ENCODE measurements around the gene AKR7A2.

Gene AKR7A2

GRCh38 chr1:19311931-19312781 is at the start of gene AKR7A2, which contains the start of gene SLC66A1:
Gene AKR7A2, minus strand, starts transcription at chr1:19312144. Its CDS starts 20 bp downstream, at chr1:19312124.
Gene SLC66A1, plus strand, starts transcription at chr1:19312326. Its CDS starts 5,352 bp downstream, at chr1:19317678.
- peak; percentile 20 for DNase-seq

GRCh38 chr1:19360843-19361610 is 49.1 kb upstream of the AKR7A2 start:
- DNase-seq = no peak

- DNase-seq = no peak
Observed at GRCh38 chr1:19360432-19360831, 48.5 kb upstream of the AKR7A2 start.

GRCh38 chr1:19360016-19360415 is 48.1 kb upstream of the AKR7A2 start:
- DNase-seq = no peak

- no peak for DNase-seq
Observed at GRCh38 chr1:19359357-19359756, 47.4 kb upstream of the AKR7A2 start.

- DNase-seq = no peak
Observed at GRCh38 chr1:19358710-19359109, 46.8 kb upstream of the AKR7A2 start.

GRCh38 chr1:19357299-19357986 is 45.5 kb upstream of the AKR7A2 start:
- DNase-seq = no peak

GRCh38 chr1:19356266-19356665 is 44.3 kb upstream of the AKR7A2 start:
- DNase-seq = no peak

GRCh38 chr1:19354531-19354981 is 42.6 kb upstream of the AKR7A2 start:
- no peak for DNase-seq

GRCh38 chr1:19353596-19353995 is 41.7 kb upstream of the AKR7A2 start:
- DNase-seq = no peak

GRCh38 chr1:19352839-19353238 is 40.9 kb upstream of the AKR7A2 start:
- no peak for DNase-seq

- DNase-seq = no peak
Observed at GRCh38 chr1:19351873-19352272, 39.9 kb upstream of the AKR7A2 start.

GRCh38 chr1:19350566-19350965 is 38.6 kb upstream of the AKR7A2 start:
- DNase-seq = no peak

GRCh38 chr1:19349999-19350398 is 38.1 kb upstream of the AKR7A2 start:
- no peak for DNase-seq

- DNase-seq = no peak
Observed at GRCh38 chr1:19348441-19349198, 36.7 kb upstream of the AKR7A2 start.

GRCh38 chr1:19347533-19348172 is 35.7 kb upstream of the AKR7A2 start:
- DNase-seq = no peak

- DNase-seq = no peak
Observed at GRCh38 chr1:19346026-19346425, 34.1 kb upstream of the AKR7A2 start.

GRCh38 chr1:19345391-19345790 is 33.4 kb upstream of the AKR7A2 start:
- DNase-seq = no peak

- no peak for DNase-seq
Observed at GRCh38 chr1:19344831-19345230, 32.9 kb upstream of the AKR7A2 start.

GRCh38 chr1:19344372-19344810 is 32.4 kb upstream of the AKR7A2 start:
- DNase-seq = no peak

GRCh38 chr1:19343617-19344350 is 31.8 kb upstream of the AKR7A2 start:
- no peak for DNase-seq
